ENCODE results near the gene HSPB6.
A peak's percentile ranks its signal among the peaks of the same experiment; 100 is the strongest.
"Not testable (repeated sequence)": the region's sequence is repeated elsewhere in the genome, so short reads cannot be mapped to it uniquely, and the experiment has no call there.

The HSPB6 gene

DNA sequence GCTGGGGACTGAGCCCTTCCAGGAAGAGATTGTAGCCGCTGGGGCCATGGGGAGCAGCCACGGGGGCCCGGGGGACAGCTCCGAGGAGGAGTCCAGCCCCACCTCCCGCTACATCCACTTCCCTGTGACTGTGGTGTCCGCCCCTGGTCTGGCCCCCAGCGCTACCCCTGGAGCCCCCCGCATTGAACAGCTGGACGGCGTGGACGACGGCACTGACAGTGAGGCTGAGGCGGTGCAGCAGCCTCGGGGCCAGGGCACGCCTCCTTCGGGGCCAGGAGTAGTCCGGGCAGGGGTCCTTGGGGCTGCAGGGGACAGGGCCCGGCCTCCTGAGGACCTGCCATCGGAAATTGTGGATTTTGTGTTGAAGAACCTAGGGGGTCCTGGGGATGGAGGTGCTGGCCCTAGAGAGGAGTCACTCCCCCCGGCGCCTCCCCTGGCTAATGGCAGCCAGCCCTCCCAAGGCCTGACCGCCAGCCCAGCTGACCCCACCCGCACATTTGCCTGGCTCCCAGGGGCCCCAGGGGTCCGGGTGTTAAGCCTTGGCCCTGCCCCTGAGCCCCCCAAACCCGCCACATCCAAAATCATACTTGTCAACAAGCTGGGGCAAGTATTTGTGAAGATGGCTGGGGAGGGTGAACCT is 24.2 kb downstream of the HSPB6 start:
- DNase-seq (ENCODE audit: low read depth in 2 of 2, low spot score in 1 of 2): no peak

DNA sequence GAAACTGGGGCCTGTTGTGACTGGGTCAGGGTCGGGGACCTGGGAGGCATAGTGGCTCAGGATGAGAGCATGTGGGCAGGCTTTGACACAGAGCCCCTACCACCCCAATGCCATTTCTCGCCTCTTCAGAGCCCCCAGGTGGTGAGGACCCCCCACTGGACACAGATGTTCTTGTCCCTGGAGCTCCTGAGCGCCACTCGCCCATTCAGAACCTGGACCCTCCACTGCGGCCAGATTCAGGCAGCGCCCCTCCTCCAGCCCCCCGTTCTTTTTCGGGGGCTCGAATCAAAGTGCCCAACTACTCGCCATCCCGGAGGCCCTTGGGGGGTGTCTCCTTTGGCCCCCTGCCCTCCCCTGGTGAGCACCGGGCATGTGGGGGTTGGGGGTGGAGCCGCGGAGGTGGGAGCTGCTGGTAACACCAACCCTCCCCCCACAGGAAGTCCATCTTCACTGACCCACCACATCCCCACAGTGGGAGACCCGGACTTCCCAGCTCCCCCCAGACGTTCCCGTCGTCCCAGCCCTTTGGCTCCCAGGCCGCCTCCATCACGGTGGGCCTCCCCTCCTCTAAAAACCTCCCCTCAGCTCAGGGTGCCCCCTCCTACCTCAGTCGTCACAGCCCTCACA is 24.9 kb downstream of the HSPB6 start:
- DNase-seq (ENCODE audit: low read depth in 2 of 2, low spot score in 1 of 2): no peak

DNA sequence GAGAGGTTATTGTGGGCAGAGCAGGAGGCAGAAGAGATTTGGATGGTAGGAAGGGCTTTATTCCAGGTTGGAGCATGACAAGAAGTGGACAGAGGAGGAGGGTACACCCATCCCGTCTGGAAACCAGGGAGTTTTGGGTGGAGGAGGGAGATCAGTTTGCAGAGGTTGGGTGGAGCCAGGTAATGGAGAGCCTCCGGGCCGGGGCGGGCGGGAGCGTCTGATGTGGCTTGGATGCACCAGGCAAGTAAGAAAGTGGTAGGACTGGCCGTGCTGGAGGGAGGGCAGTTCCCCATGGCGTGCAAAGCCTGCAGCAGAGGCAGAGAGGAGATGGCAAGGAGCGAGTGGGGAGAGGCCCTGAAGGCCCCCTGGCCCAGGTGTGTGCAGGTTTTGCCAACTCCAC is 25.5 kb downstream of the HSPB6 start:
- DNase-seq (ENCODE audit: low read depth in 2 of 2, low spot score in 1 of 2): no peak

DNA sequence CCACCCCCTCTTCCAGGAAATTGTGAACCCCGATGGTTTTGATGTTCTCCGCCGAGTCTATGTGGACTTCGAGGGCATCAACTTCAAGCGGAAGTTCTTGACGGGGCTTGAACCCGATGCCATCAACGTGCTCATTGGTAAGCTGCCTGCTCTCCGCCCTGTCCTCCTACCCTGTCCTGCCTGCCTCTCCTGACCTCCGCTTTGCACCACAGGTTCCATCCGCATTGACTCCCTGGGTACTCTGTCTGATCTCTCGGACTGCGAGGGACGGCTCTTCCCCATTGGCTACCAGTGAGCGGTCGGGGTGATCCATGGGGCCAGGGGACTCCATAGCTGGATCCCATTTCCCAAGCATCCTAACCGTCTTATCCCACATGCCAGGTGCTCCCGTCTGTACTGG is 26.5 kb downstream of the HSPB6 start:
- DNase-seq (ENCODE audit: low read depth in 2 of 2, low spot score in 1 of 2): no peak

DNA sequence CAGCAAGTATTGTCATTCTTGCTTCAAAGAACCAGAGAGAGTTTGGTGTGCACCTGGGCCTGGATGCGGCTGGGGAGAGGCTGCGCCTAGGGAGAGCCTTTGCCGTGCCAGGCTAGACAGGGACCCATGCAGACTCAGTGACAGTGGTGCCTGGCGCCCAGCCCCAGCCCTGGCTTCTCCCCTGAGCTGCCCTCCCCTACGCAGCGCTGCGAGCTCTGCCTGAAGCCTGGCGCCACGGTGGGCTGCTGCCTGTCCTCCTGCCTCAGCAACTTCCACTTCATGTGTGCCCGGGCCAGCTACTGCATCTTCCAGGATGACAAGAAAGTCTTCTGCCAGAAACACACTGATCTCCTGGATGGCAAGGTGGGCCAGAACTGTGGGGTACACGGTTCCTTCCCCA is 27.1 kb downstream of the HSPB6 start:
- DNase-seq (ENCODE audit: low read depth in 2 of 2, low spot score in 1 of 2): no peak

DNA sequence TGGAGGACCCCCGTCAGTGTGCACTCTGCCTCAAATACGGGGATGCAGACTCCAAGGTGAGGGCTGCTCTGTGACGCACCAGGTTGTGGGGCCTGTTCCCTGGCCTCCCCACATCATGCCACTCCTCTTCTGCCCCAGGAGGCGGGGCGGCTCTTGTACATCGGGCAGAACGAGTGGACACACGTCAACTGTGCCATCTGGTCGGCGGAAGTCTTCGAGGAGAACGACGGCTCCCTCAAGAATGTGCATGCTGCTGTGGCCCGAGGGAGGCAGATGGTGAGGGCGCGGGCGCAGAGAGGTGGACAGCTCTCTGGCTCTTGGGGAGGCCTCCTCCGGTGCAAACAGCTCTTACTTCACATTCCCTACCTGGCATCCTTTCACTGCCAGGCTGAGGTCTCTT is 27.8 kb downstream of the HSPB6 start:
- DNase-seq (ENCODE audit: low read depth in 2 of 2, low spot score in 1 of 2): no peak

DNA sequence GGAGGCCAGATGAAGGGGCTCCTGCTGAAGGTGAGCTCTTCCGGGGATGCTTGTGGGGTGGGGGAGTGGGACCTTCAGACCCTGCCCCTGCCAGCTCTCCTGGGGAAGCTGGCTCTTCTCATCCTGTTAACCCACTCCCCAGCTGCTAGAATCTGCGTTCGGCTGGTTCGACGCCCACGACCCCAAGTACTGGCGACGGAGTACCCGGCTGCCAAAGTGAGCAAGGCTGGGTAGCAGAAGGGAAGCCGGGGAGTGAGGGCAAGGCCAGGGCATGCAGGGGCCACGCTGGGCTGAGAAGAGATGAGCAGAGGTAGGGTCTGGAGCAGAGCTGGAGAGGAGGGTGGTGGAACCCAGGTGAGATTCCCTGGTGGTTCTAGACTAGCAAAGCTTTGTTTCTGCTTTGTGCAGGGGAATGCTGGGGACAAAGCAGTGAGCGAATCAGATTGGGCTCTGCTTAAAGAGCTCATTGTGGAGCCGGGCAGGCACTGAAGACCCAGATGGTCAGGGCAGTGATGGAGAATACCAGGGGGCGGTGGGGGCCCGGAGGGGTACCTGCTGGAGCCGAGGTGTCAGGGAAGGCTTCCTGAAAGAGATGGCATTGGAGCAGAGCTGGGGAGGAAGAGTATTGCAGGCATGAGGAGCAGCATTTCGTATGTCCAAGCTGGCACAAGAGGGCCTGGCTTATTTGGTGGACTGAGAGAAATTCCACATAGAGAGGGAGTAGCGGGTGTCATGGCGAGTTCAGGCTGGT is 28.7 kb downstream of the HSPB6 start:
- no peak for DNase-seq (ENCODE audit: low read depth in 2 of 2, low spot score in 1 of 2)

DNA sequence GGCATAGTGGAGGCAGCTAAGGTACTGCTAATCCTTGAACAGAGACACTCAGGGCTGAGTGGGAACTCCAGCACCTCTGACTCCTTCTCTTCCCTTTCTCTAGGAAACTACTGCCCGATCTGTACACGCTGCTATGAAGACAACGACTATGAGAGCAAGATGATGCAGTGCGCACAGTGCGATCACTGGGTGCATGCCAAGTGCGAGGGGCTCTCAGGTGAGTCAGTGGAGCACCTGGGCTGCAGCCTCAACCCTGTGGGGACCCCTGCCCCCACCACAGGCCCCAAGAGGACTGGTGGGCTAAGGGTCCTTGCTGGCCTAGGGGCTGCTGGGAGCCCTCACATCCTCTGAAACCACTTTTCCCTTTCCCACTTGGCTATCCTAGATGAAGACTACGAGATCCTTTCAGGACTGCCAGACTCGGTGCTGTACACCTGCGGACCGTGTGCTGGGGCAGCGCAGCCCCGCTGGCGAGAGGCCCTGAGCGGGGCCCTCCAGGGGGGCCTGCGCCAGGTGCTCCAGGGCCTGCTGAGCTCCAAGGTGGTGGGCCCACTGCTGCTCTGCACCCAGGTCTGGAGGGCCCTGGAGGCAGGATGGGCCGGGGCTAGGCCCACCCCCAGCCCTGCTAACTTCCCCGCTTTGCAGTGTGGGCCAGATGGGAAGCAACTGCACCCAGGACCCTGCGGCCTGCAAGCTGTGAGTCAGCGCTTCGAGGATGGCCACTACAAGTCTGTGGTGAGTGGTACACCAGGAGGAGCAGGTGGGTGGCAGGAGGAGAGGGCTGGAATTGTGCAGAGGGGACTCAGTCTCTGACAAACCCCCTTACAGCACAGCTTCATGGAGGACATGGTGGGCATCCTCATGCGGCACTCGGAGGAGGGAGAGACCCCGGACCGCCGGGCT is 29.5 kb downstream of the HSPB6 start:
- no peak for DNase-seq (ENCODE audit: low read depth in 2 of 2, low spot score in 1 of 2)

DNA sequence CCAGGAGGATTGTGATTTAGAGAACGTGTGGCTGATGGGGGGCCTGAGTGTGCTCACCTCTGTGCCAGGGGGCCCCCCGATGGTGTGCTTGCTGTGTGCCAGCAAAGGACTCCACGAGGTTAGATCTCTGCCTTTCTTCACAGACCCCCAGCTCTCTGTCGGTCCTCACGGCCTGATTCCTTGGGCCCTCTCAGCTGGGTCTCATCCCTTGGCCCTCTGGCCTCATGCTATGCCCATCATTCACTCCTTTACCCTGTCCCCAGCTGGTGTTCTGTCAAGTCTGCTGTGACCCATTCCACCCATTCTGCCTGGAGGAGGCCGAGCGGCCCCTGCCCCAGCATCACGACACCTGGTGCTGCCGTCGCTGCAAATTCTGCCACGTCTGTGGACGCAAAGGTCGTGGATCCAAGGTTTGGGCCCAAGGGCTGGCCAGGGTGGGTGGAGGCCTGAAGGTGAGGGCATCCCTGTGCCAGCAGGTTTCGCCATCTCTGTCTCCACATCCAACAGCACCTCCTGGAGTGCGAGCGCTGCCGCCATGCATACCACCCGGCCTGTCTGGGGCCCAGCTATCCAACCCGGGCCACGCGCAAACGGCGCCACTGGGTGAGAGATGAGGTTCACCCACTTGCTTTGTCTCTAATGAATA is 31.5 kb downstream of the HSPB6 start:
- no peak for DNase-seq (ENCODE audit: low read depth in 2 of 2, low spot score in 1 of 2)

DNA sequence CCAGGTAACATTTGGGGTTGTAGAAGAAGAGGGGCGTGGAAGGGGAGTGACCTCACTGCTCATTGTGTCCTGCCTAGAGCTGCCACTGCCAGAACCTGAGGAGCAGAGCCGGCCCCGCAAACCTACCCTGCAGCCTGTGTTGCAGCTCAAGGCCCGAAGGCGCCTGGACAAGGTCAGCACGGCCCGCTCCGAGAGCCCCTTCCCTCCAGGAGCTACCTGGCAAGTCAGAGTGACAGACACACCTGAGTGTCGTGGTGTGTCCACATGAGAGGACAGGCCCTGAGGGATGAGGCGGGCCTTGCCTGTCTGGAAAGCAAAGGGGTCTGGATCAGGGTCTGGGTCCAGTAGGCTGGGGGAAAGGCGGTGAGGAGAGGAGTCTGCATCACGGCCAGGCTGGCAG is 32.3 kb downstream of the HSPB6 start:
- no peak for DNase-seq (ENCODE audit: low read depth in 2 of 2, low spot score in 1 of 2)

DNA sequence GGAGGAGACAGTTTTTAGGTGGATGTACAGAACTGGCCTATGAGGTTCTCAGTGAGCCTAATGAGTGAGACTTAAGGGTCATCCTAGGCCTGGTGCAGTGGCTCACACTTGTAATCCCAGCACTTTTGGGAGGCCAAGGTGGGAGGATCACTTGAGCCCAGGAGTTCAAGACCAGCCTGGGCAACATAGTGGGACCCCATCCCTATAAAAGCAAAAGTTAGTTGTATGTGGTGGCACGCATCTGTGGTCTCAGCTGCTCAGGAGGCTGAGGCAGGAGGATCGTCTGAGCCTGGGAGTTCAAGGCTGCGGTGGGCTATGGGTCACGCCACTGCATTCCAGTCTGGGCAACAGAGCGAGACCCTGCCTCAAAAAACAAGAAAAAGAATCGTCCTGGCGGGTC is 32.7 kb downstream of the HSPB6 start:
- DNase-seq (ENCODE audit: low read depth in 2 of 2, low spot score in 1 of 2): not testable (repeated sequence)

DNA sequence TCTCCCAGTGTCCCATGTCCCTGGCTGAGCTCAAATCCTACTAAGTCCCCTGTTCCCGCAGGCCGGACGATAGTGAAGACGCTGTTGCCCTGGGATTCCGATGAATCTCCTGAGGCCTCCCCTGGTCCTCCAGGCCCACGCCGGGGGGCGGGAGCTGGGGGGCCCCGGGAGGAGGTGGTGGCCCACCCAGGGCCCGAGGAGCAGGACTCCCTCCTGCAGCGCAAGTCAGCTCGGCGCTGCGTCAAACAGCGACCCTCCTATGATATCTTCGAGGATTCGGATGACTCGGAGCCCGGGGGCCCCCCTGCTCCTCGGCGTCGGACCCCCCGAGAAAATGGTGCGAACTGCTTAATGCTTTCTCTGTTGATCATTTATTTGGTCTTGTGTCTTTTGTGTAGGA is 33.2 kb downstream of the HSPB6 start:
- no peak for DNase-seq (ENCODE audit: low read depth in 2 of 2, low spot score in 1 of 2)

DNA sequence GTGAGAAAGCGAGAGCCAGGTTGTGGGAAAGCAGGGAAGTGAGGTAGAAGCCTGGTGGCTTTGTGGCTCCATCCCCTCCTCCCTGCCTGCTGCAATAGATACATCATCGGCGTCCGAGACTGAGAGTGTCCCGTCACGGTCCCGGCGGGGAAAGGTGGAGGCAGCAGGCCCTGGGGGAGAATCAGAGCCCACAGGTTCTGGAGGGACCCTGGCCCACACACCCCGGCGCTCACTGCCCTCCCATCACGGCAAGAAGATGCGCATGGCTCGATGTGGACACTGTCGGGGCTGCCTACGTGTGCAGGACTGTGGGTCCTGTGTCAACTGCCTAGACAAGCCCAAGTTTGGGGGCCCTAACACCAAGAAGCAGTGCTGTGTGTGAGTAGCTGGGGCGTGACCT is 33.9 kb downstream of the HSPB6 start:
- DNase-seq (ENCODE audit: low read depth in 2 of 2, low spot score in 1 of 2): no peak

DNA sequence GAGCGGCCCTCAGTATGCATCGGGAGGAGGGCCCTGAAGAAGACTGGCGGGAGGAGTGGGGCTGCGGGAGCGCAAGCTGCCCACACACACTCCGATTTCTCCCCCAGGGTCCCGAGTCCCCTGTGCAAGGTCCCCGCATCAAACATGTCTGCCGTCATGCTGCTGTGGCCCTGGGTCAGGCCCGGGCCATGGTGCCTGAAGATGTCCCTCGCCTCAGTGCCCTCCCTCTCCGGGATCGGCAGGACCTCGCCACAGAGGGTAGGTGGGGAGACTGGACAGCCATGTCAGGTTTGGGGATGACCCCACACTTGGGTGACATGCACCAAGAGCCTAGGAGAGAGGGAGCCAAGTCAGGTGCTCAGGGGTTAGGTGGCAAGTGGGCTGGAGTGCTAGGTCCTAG is 34.4 kb downstream of the HSPB6 start:
- DNase-seq (ENCODE audit: low read depth in 2 of 2, low spot score in 1 of 2): no peak

DNA sequence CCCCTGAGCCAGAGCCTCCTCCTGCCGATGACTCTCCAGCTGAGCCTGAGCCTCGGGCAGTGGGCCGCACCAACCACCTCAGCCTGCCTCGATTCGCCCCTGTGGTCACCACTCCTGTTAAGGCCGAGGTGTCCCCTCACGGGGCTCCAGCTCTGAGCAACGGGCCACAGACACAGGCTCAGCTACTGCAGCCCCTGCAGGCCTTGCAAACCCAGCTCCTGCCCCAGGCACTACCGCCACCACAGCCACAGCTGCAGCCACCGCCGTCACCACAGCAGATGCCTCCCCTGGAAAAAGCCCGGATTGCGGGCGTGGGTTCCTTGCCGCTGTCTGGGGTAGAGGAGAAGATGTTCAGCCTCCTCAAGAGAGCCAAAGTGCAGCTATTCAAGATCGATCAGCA is 35.5 kb downstream of the HSPB6 start:
- DNase-seq (ENCODE audit: low read depth in 2 of 2, low spot score in 1 of 2): no peak

DNA sequence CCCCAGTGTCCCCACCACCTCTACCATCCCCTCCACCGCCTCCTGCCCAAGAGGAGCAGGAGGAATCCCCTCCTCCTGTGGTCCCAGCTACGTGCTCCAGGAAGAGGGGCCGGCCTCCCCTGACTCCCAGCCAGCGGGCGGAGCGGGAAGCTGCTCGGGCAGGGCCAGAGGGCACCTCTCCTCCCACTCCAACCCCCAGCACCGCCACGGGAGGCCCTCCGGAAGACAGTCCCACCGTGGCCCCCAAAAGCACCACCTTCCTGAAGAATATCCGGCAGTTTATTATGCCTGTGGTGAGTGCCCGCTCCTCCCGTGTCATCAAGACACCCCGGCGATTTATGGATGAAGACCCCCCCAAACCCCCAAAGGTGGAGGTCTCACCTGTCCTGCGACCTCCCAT is 36.2 kb downstream of the HSPB6 start:
- no peak for DNase-seq (ENCODE audit: low read depth in 2 of 2, low spot score in 1 of 2)

DNA sequence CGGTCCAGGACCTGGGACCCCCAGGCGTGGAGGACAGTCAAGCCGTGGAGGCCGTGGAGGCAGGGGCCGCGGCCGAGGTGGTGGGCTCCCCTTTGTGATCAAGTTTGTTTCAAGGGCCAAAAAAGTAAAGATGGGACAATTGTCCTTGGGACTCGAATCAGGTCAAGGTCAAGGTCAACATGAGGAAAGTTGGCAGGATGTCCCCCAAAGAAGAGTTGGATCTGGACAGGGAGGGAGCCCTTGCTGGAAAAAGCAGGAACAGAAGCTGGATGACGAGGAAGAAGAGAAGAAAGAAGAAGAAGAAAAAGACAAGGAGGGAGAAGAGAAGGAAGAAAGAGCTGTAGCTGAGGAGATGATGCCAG is 36.7 kb downstream of the HSPB6 start:
- DNase-seq (ENCODE audit: low read depth in 2 of 2, low spot score in 1 of 2): no peak

DNA sequence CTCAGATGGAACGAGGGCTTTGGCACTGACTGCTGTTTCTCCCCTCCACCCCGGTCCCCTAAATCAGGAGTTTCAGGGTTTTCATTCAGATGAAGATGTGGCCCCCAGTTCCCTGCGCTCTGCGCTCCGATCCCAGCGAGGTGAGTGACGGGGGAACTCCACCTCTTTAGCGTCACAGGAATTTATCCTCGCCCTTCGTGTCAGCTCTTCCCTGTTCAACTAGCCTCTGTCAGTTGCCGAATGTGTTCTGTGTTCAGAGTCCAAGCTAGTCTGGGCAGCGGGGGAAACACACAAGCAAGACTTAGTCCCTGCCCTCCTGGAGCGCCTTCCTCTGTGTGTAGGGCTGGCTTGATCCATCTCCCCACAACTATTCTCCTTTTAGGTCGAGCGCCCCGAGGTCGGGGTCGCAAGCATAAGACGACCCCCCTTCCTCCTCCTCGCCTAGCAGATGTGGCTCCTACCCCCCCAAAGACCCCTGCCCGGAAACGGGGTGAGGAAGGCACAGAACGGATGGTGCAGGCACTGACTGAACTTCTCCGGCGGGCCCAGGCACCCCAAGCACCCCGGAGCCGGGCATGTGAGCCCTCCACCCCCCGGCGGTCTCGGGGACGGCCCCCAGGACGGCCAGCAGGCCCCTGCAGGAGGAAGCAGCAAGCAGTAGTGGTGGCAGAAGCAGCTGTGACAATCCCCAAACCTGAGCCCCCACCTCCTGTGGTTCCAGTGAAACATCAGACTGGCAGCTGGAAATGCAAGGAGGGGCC is 37.2 kb downstream of the HSPB6 start:
- no peak for DNase-seq (ENCODE audit: low read depth in 2 of 2, low spot score in 1 of 2)

DNA sequence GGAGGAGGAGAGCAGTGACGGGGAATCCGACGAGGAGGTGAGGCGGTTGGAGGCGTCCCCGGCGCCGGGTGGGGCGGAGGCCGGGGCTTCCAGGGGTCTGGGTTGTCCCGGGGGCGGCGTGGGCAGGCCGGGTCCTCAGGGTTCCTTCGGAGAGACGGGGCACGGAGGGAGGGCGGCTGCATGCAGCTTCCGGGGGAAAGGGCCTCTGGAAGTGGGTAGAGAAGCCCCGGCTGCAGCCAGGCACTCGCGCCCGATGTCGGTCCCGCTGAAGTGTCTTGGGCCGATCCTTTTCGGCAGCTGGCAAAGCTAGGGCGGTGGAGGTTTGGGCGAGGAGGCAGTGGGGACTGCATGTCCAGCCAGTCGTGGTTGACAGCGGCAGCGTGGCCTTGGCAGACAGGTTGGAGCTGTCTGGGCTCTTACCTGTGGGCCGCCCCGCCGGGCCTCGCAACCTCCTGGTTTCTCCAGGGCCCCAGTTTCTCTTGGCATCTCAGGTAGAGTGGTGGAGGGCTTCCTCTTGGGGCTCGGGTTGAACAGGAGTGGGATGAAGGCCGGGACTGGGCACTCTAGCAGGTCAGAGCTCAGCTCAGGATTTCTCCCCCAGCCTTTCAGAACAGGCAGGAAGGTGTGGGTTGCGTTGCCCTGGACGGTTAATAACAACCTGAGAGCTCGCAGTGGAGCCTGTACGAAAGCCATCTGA is 38.3 kb downstream of the HSPB6 start:
- DNase-seq (ENCODE audit: low read depth in 2 of 2, low spot score in 1 of 2): peak in 1 of 2 donors; percentile 57
